ENCODE measurements around the gene HCN4. TPM values are rescaled to one million over a fixed set of nuclear protein-coding genes. Genes with fewer than 3 reads are reported as not detected.

HCN4 gene
- total and polyA plus RNA-seq, 2 donors (not counting 3 experiments of a cell fraction or from before 2014, with no cell fraction given) = 0.01 TPM; not detected in 1

GRCh38 chr15:73293773-73294172, 75.0 kb downstream of the HCN4 start:
- no peaks in the 10 kb centered on the region for H3K4me1 ChIP-seq (ENCODE audit: control insufficient read depth, extremely low read depth, insufficient read depth, low read length)
- no TSS peak for BruUV-seq (replicated peaks)
- no peaks in the 10 kb centered on the region for H3K9me3 ChIP-seq (replicated peaks; ENCODE audit: control insufficient read depth, insufficient read depth, low read length)
- H3K27ac ChIP-seq (ENCODE audit: insufficient read depth, low read depth, low read length) = no peak overlapping the region
- H2AFZ ChIP-seq (ENCODE audit: low read depth, low read length) = no peak overlapping the region
- POLR2A ChIA-PET = no interaction called here
- H3K79me2 ChIP-seq (ENCODE audit: control insufficient read depth, insufficient read depth, low read length) = no peaks in the 10 kb centered on the region
- H3K4me2 ChIP-seq (ENCODE audit: insufficient read depth, low read length) = no peak overlapping the region
- H3K9ac ChIP-seq (replicated peaks; ENCODE audit: extremely low read depth, insufficient read depth, low read length) = no peak overlapping the region
- H3K4me3 ChIP-seq (replicated peaks in 1 of 3; ENCODE audit: insufficient read depth in 1 of 3, low read depth in 1 of 3, low read length in 3 of 3) = no peak overlapping the region
- intact Hi-C loops (cut with micrococcal nuclease) (no loop called here), dilution Hi-C loops (cut with MboI; ENCODE audit: extremely low pct_ligation_motif_present, low sequenced_read_pairs) (no loop called here)
- TF ChIP-seq MAX (IDR thresholded peaks at IDR 0.05; ENCODE audit: insufficient read depth, insufficient read length) (no peak), CTCF (IDR thresholded peaks at IDR 0.05; ENCODE audit: extremely low read depth in 1 of 2, insufficient read depth in 1 of 2, low read depth in 1 of 2, low read length in 2 of 2) (no peak), FOS (IDR thresholded peaks at IDR 0.05; ENCODE audit: borderline replicate concordance, insufficient read depth, low read length) (no peak), JUN (IDR thresholded peaks at IDR 0.05; ENCODE audit: borderline replicate concordance, insufficient read depth, insufficient read length, low read depth) (no peak), POLR2A (IDR thresholded peaks at IDR 0.05; ENCODE audit: low read depth, low read length) (no peak), GATA2 (IDR thresholded peaks at IDR 0.05; ENCODE audit: insufficient read depth, insufficient read length, low read depth, low read length) (no peak), MYC (IDR thresholded peaks at IDR 0.05; ENCODE audit: low read depth, low read length) (no peak), EZH2 (IDR thresholded peaks at IDR 0.05; ENCODE audit: borderline replicate concordance, low read depth, low read length, severe bottlenecking) (no peak), POLR2AphosphoS5 (IDR thresholded peaks at IDR 0.05; ENCODE audit: insufficient read depth, low read depth, low read length) (no peak)
- H3K9me1 ChIP-seq (replicated peaks; ENCODE audit: control insufficient read depth, extremely low read depth, insufficient read depth, low read length) = no peaks in the 10 kb centered on the region
- no peak for DNase-seq (ENCODE audit: low read depth, low spot score)
- H3K36me3 ChIP-seq (ENCODE audit: control insufficient read depth in 2 of 2, extremely low read depth in 1 of 2, insufficient read depth in 2 of 2, low read length in 2 of 2) = no peaks in the 10 kb centered on the region
- CTCF ChIA-PET = no interaction called here
- peaks cover 0 to 1% of the 10 kb centered on the region in 2 experiments for H3K27me3 ChIP-seq (ENCODE audit: control insufficient read depth in 2 of 2, insufficient read depth in 2 of 2, low read length in 2 of 2)
- no peak for FAIRE-seq
- H4K20me1 ChIP-seq (replicated peaks; ENCODE audit: control insufficient read depth, extremely low read depth, insufficient read depth, low read length) = no peaks in the 10 kb centered on the region

Measured in endothelial cell of umbilical vein (primary cell).